Measurements from ENCODE around the gene FAM136A.
"Not testable (repeated sequence)": the region's sequence is repeated elsewhere in the genome, so short reads cannot be mapped to it uniquely, and the experiment has no call there.

FAM136A gene

GRCh38 chr2:70297828-70298227, 4.0 kb downstream of the FAM136A start:
- not testable (repeated sequence) for DNase-seq (ENCODE audit: low spot score)

- no peak for DNase-seq (ENCODE audit: low spot score)
These were observed 18.2 kb downstream of the FAM136A start for GRCh38 chr2:70283500-70284191.

GRCh38 chr2:70282439-70282838, 19.4 kb downstream of the FAM136A start:
- no peak for DNase-seq (ENCODE audit: low spot score)

- no peak for DNase-seq (ENCODE audit: low spot score)
These were observed 21.5 kb downstream of the FAM136A start for GRCh38 chr2:70280242-70280798.

GRCh38 chr2:70270323-70270722, 31.5 kb downstream of the FAM136A start:
- no peak for DNase-seq (ENCODE audit: low spot score)

- not testable (repeated sequence) for DNase-seq (ENCODE audit: low spot score)
These were observed 32.2 kb downstream of the FAM136A start for GRCh38 chr2:70269422-70270302.

GRCh38 chr2:70266925-70267324, 34.9 kb downstream of the FAM136A start:
- not testable (repeated sequence) for DNase-seq (ENCODE audit: low spot score)

- DNase-seq (ENCODE audit: low spot score), result no peak
These were observed 40.4 kb downstream of the FAM136A start for GRCh38 chr2:70261501-70261900.

- no peak for DNase-seq (ENCODE audit: low spot score)
These were observed 43.4 kb downstream of the FAM136A start for GRCh38 chr2:70258532-70258875.

GRCh38 chr2:70255637-70256314, 46.1 kb downstream of the FAM136A start:
- DNase-seq (ENCODE audit: low spot score), result no peak

- no peak for DNase-seq (ENCODE audit: low spot score)
These were observed 51.4 kb downstream of the FAM136A start for GRCh38 chr2:70250434-70250833.

GRCh38 chr2:70248181-70248847, 53.6 kb downstream of the FAM136A start, which contains the start of gene TIA1:
Gene TIA1, minus strand, starts transcription at chr2:70248628. Its CDS starts 198 bp downstream, at chr2:70248430.
- DNase-seq (ENCODE audit: low spot score), result peak; percentile 97

- no peak for DNase-seq (ENCODE audit: low spot score)
These were observed 54.3 kb downstream of the FAM136A start for GRCh38 chr2:70247364-70248180.

All from COLO829 (cell line).